ENCODE measurements around the gene UBE2Q2.

DNA sequence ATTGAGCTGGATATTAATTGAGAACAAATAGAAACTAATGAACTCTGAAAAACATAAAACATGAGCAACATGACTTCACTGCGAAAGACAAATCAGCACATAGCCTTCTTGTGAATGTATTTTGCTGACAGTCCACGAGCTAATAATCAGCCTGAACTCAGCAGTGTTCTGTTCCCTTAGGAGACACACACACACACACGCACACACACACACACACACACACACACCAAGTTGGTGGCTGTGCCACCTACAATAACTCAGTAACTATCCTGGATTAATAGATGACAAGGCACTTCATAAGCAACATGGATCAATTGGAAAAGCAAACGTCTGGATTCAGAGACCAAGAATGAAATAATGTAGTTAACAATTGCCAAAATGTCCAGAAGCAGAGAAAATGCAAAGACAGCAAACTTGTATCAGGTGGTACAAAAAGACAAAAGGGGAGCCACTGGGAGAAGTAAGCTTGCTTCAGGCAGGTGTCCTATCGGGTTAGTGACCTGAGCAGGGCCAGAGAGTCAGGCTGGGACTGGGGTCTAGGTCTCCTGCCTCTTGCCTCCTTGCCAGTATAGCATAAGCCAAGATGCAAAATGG is 20.5 kb upstream of the UBE2Q2 start:
- TF ChIP-seq, protein P1, sequence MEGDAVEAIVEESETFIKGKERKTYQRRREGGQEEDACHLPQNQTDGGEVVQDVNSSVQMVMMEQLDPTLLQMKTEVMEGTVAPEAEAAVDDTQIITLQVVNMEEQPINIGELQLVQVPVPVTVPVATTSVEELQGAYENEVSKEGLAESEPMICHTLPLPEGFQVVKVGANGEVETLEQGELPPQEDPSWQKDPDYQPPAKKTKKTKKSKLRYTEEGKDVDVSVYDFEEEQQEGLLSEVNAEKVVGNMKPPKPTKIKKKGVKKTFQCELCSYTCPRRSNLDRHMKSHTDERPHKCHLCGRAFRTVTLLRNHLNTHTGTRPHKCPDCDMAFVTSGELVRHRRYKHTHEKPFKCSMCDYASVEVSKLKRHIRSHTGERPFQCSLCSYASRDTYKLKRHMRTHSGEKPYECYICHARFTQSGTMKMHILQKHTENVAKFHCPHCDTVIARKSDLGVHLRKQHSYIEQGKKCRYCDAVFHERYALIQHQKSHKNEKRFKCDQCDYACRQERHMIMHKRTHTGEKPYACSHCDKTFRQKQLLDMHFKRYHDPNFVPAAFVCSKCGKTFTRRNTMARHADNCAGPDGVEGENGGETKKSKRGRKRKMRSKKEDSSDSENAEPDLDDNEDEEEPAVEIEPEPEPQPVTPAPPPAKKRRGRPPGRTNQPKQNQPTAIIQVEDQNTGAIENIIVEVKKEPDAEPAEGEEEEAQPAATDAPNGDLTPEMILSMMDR (IDR thresholded peaks at IDR 0.05) = no peak
- no peak for TF ChIP-seq POLR2A (IDR thresholded peaks at IDR 0.05; ENCODE audit: low read depth)
